ENCODE data around the gene ILF3.
A peak's percentile ranks its signal among the peaks of the same experiment; 100 is the strongest.

The ILF3 gene

DNA sequence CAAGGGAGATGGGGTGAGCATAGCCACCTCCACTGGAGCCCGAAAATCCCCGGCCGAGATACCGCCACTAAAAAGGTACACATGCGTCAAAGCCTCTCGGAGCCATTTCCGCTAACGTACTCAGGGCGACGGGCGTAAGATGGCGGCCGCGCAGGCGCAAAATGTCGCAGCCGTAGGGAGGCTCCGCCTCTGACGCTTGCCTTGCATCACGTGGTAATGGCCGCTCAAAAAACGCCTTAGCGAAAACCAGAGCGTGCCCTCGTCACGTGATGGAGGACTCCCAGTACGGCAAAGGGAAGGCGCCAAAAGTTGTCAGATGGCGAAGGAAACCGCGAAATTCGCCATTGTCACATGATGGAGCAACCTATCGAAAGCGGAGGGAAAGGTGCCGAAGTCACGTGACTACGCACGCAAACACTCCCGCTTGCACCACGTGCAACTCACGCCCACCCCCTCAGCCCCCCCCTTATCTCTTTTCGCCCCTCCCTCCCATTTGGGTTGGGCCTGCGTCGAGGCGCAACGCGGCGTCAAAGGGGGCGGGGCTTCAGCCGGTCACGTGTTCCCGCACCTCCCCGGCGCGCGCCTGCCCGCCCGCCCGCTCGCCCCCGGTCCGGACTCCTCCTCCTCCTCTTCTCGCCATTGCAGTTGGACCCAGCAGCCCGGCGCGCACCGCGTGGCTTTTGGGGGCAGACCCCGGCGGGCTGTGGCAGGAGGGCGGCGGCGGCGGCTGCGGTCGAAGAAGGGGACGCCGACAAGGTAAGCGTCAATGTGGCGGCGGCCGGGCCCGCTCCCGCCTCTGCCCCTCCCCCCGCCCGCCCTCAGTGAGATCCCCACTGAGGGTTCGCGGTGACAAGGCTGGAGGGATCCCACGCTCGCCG is at the start of gene ILF3:
Gene ILF3 (plus strand): TSS at position 615 of the 878 bp plus-strand sequence. CDS start 16,260 bp downstream, outside the sequence.
- Histone ChIP-seq H3K27me3 (ENCODE audit: low read length) (no peaks in the 10 kb centered on the region), H3K9me2 (replicated peaks; ENCODE audit: insufficient read depth, low read length) (no peaks in the 10 kb centered on the region), H3K79me2 (ENCODE audit: insufficient read depth, low read length) (peaks cover 53% of the 10 kb centered on the region), H3F3A (ENCODE audit: insufficient read depth) (peaks cover 34% of the 10 kb centered on the region; the same call in 1 of the 2 replicates), H3K9me3 (ENCODE audit: insufficient read depth, low read length) (no peaks in the 10 kb centered on the region), H4K20me1 (ENCODE audit: low read depth, low read length) (peaks cover 13% of the 10 kb centered on the region), H2AFZ (ENCODE audit: low read depth, low read length, severe bottlenecking) (no peak within 1 kb of the TSS), H3K4me3 (ENCODE audit: insufficient read depth, low read length, poor library complexity, severe bottlenecking) (peak within 1 kb of the TSS; percentile 96), H3K9ac (ENCODE audit: low read length) (peak within 1 kb of the TSS; percentile 95), H3K36me3 (ENCODE audit: low read length) (peaks cover 10% of the 10 kb centered on the region), H3K27ac (ENCODE audit: low read depth, low read length) (peak within 1 kb of the TSS; percentile 88), H3K4me2 (ENCODE audit: low read depth, low read length, poor library complexity, severe bottlenecking) (peak within 1 kb of the TSS; percentile 91)
- no peak for TF ChIP-seq EZH2phosphoT487 (conservative IDR thresholded peaks at IDR 0.05; ENCODE audit: low read length)
- TF ChIP-seq, protein P1, sequence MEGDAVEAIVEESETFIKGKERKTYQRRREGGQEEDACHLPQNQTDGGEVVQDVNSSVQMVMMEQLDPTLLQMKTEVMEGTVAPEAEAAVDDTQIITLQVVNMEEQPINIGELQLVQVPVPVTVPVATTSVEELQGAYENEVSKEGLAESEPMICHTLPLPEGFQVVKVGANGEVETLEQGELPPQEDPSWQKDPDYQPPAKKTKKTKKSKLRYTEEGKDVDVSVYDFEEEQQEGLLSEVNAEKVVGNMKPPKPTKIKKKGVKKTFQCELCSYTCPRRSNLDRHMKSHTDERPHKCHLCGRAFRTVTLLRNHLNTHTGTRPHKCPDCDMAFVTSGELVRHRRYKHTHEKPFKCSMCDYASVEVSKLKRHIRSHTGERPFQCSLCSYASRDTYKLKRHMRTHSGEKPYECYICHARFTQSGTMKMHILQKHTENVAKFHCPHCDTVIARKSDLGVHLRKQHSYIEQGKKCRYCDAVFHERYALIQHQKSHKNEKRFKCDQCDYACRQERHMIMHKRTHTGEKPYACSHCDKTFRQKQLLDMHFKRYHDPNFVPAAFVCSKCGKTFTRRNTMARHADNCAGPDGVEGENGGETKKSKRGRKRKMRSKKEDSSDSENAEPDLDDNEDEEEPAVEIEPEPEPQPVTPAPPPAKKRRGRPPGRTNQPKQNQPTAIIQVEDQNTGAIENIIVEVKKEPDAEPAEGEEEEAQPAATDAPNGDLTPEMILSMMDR (IDR thresholded peaks at IDR 0.05; ENCODE audit: insufficient read depth, low read length, poor library complexity, severe bottlenecking): no peak

DNA sequence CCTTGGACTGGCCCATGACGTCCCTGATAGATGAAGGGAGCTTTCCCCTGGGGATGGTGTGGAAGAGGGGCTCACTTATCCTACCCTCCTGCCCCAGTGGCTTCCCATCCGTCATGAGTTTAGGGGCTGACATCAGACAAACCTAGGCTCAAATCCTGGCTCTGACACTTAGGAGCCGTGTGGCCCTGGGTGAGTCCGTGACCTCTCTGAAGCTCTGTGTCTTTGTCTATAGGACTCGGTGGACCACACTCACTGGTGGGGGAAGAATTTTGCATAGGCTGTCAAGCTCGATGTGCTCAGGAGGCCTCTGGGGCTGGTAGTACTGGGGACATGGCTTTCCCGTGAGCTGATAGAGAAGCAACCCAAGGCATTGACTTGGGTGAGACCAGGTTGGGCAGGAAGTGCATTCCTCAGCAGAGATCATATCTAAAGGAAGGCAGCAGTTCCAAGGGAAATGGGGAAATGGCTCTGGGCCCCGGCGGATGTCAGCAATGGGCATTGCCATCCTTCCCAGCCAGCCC is 49.6 kb upstream of the ILF3 start:
- Histone ChIP-seq H3K9ac (ENCODE audit: low read length) (peak overlapping the region; percentile 82), H3K9me2 (replicated peaks; ENCODE audit: insufficient read depth, low read length) (no peaks in the 10 kb centered on the region), H3K27me3 (ENCODE audit: low read length) (no peaks in the 10 kb centered on the region), H4K20me1 (ENCODE audit: low read depth, low read length) (no peaks in the 10 kb centered on the region), H3K79me2 (ENCODE audit: insufficient read depth, low read length) (peaks cover 8% of the 10 kb centered on the region; the same call in 1 of the 2 replicates), H2AFZ (ENCODE audit: low read depth, low read length, severe bottlenecking) (no peak overlapping the region), H3K4me2 (ENCODE audit: low read depth, low read length, poor library complexity, severe bottlenecking) (peak overlapping the region; percentile 74), H3F3A (ENCODE audit: insufficient read depth) (peaks cover 16% of the 10 kb centered on the region), H3K4me3 (ENCODE audit: insufficient read depth, low read length, poor library complexity, severe bottlenecking) (no peak overlapping the region), H3K36me3 (ENCODE audit: low read length) (no peaks in the 10 kb centered on the region), H3K9me3 (ENCODE audit: insufficient read depth, low read length) (no peaks in the 10 kb centered on the region), H3K27ac (ENCODE audit: low read depth, low read length) (peak overlapping the region; percentile 88)
- TF ChIP-seq EZH2phosphoT487 (conservative IDR thresholded peaks at IDR 0.05; ENCODE audit: low read length): no peak
- TF ChIP-seq, protein P1 (IDR thresholded peaks at IDR 0.05; ENCODE audit: insufficient read depth, low read length, poor library complexity, severe bottlenecking): no peak

DNA sequence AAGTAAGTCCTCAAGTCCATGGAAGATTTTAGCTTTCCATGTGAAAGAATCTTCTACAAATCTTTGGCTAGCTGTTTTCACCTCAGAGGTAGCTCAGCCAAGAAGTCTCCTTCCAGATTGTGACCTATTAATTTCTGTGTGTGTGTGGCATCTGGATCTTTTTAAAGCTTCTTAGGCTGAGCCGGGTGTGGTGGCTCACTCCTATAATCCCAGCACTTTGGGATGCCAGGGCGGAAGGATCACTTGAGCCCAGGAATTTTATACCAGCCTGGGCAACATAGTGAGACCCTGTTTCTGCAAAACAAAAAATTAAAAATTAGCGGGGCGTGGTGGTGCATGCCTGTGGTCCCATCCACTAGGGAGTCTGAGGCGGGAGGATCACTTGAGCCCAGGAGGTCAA is 42.2 kb upstream of the ILF3 start:
- no peaks in the 10 kb centered on the region for H3K27me3 ChIP-seq (ENCODE audit: low read length)
- H3K36me3 ChIP-seq (ENCODE audit: low read length): no peaks in the 10 kb centered on the region
- H3K79me2 ChIP-seq (ENCODE audit: insufficient read depth, low read length): peaks cover 15% of the 10 kb centered on the region
- H3K27ac ChIP-seq (ENCODE audit: low read depth, low read length): no peak overlapping the region
- no peaks in the 10 kb centered on the region for H4K20me1 ChIP-seq (ENCODE audit: low read depth, low read length)
- no peaks in the 10 kb centered on the region for H3F3A ChIP-seq (ENCODE audit: insufficient read depth)
- no peak overlapping the region for H2AFZ ChIP-seq (ENCODE audit: low read depth, low read length, severe bottlenecking)
- H3K4me3 ChIP-seq (ENCODE audit: insufficient read depth, low read length, poor library complexity, severe bottlenecking): no peak overlapping the region
- no peaks in the 10 kb centered on the region for H3K9me3 ChIP-seq (ENCODE audit: insufficient read depth, low read length)
- no peak overlapping the region for H3K9ac ChIP-seq (ENCODE audit: low read length)
- H3K9me2 ChIP-seq (replicated peaks; ENCODE audit: insufficient read depth, low read length): no peaks in the 10 kb centered on the region
- TF ChIP-seq, protein P1 (IDR thresholded peaks at IDR 0.05; ENCODE audit: insufficient read depth, low read length, poor library complexity, severe bottlenecking): no peak
- no peak for TF ChIP-seq EZH2phosphoT487 (conservative IDR thresholded peaks at IDR 0.05; ENCODE audit: low read length)
- H3K4me2 ChIP-seq (ENCODE audit: low read depth, low read length, poor library complexity, severe bottlenecking): no peak overlapping the region
